Effector memory CD4-positive, alpha-beta T cell (primary cell): ENCODE measurements around the gene ACTL7B.

Experiments used
- DNase-seq, 3 donors: peaks; one replicate each; pipeline ENCODE4 v3.0.0-alpha.2; 2020
- H3K27ac ChIP-seq: 2 replicates; pipeline ENCODE4 v1.7.0; 2013; ENCODE audit warnings: mild to moderate bottlenecking, low read length, moderate library complexity; ENCODE audit not compliant: insufficient read depth, poor library complexity, severe bottlenecking
- H3K27me3 ChIP-seq: replicated peaks from 2 replicates; pipeline ENCODE4 v1.7.0; 2013; ENCODE audit warnings: mild to moderate bottlenecking, low read length; ENCODE audit not compliant: insufficient read depth, control insufficient read depth, poor library complexity, severe bottlenecking
- H3K36me3 ChIP-seq: 2 replicates; pipeline ENCODE4 v1.7.0; 2013; ENCODE audit warnings: mild to moderate bottlenecking, low read length, moderate library complexity; ENCODE audit not compliant: control insufficient read depth, insufficient read depth
- H3K4me1 ChIP-seq: 2 replicates; pipeline ENCODE4 v1.7.0; 2013; ENCODE audit warnings: low read length, mild to moderate bottlenecking; ENCODE audit not compliant: control insufficient read depth, insufficient read depth, poor library complexity, severe bottlenecking
- H3K4me3 ChIP-seq: 2 replicates; pipeline ENCODE4 v1.7.0; 2013; ENCODE audit warnings: low read length, low read depth, mild to moderate bottlenecking; ENCODE audit not compliant: insufficient read depth, poor library complexity, severe bottlenecking
- H3K9me3 ChIP-seq: 2 replicates; pipeline ENCODE4 v1.7.0; 2013; ENCODE audit warnings: mild to moderate bottlenecking, low read length, moderate library complexity; ENCODE audit not compliant: control insufficient read depth

ACTL7B gene

GRCh38 chr9:108835831-108836230 is 20.0 kb downstream of the ACTL7B start:
- no peaks in the 10 kb centered on the region for H3K27me3 ChIP-seq
- H3K4me1 ChIP-seq: no peaks in the 10 kb centered on the region
- no peak for DNase-seq
- no peak overlapping the region for H3K4me3 ChIP-seq
- H3K27ac ChIP-seq: no peak overlapping the region
- H3K9me3 ChIP-seq: no peaks in the 10 kb centered on the region
- no peaks in the 10 kb centered on the region for H3K36me3 ChIP-seq

DNA sequence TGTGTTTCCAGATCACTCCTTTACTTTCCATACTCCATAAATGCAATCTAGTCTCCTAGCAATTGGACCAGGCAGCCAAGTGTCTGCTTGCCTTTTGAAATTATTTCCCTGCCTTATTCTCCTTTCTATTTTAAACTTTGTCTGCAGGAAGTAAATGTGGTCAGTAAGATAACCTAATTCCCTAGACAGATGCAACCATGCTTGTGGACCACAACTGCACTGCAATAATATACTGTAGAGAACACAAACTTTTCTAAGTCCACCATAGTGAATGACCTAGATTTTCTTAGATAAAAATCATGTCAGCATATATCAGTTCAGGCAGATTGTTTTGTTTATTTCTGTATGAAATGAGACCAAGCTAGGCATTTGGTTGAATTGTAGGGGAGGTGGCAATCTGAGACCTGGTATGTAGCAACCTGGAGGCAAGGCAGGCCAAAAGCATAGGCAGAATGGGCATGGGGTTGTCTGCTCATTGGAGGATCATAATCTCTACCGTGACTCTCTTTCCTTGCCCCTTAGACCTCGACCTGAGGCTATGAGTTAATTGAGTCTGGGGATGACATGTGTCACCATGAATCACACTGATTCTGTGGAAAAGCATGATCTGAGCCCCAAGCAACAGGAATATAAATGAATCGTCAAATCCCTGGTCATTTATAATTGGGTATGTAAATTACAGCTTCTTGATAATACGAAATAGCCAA is 20.7 kb downstream of the ACTL7B start:
- H3K27me3 ChIP-seq: no peaks in the 10 kb centered on the region
- no peaks in the 10 kb centered on the region for H3K36me3 ChIP-seq
- no peak overlapping the region for H3K27ac ChIP-seq
- no peaks in the 10 kb centered on the region for H3K4me1 ChIP-seq
- no peak overlapping the region for H3K4me3 ChIP-seq
- DNase-seq: no peak
- no peaks in the 10 kb centered on the region for H3K9me3 ChIP-seq

DNA sequence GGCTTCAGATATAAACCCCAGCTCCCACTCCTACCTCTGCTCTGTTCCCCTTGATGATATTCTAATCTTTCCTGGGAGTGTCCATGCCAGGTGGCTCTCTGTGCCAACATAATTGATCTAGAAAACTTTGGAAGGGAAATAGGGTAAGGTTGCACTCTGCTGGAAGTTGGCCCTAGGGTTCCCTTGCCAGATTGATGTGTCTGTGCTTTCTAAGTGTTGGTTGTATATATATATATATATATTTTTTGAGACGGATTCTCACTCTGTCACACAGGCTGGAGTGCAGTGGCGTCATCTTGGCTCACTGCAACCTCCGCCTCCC is 23.6 kb downstream of the ACTL7B start:
- no peak for DNase-seq
- no peak overlapping the region for H3K4me3 ChIP-seq
- H3K36me3 ChIP-seq: no peaks in the 10 kb centered on the region
- H3K9me3 ChIP-seq: no peaks in the 10 kb centered on the region
- no peak overlapping the region for H3K27ac ChIP-seq
- no peaks in the 10 kb centered on the region for H3K4me1 ChIP-seq
- H3K27me3 ChIP-seq: no peaks in the 10 kb centered on the region

DNA sequence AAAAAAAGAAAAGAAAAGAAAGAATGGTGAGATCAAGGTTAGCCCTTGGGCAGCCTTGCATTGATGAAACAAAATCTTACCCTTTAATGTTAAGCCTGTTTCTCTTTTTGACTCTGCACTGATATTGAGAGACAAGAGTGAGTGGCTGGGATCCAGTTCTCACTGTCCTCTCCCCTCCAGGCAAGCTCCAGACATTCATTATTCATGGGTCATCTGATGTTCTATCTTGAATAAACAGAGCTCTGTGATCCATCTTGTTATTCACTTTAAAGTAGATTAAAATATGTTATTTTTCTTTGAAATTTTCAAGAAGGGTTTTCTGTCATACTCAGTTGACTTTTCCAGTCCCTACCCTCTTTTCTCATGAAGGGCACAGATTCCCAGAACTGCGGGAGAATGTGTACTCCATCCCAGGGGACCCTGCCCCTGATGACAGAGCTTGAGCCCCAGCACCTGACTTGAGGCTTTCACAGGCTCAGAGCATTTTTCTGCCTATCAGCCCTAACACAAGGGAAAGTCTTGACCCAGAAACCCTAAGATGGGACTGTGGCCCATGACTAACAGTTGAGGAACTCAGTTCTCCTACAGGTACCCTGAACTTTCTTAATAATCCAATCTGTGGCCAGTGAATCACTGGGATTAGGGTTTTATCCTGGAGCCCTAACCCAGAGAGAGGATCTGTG is 24.1 kb downstream of the ACTL7B start:
- no peak overlapping the region for H3K4me3 ChIP-seq
- H3K4me1 ChIP-seq: no peaks in the 10 kb centered on the region
- no peaks in the 10 kb centered on the region for H3K36me3 ChIP-seq
- no peak overlapping the region for H3K27ac ChIP-seq
- no peaks in the 10 kb centered on the region for H3K27me3 ChIP-seq
- no peak for DNase-seq
- H3K9me3 ChIP-seq: no peaks in the 10 kb centered on the region

DNA sequence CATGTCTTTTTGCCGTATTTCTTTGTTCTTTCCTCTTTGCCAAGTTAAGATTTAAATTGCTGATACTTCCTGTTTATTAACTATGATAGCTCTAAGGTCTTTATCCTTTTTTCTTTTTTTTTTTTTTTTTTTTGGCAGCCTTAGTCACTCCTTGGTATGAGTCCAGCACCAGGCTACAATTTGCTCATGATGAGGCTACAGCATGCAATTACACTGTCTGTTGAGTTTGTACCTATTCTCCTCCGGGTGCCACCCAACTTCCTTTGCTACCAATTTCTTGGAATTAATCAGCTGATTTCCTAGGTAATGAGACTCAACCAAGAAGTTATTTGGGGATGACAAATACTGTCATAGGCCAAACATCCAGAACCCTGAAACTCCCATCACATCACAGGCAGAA is 25.5 kb downstream of the ACTL7B start:
- Histone ChIP-seq H3K4me3 (no peak overlapping the region), H3K9me3 (no peaks in the 10 kb centered on the region), H3K27me3 (no peaks in the 10 kb centered on the region), H3K27ac (no peak overlapping the region), H3K4me1 (no peaks in the 10 kb centered on the region), H3K36me3 (no peaks in the 10 kb centered on the region)
- DNase-seq: no peak

DNA sequence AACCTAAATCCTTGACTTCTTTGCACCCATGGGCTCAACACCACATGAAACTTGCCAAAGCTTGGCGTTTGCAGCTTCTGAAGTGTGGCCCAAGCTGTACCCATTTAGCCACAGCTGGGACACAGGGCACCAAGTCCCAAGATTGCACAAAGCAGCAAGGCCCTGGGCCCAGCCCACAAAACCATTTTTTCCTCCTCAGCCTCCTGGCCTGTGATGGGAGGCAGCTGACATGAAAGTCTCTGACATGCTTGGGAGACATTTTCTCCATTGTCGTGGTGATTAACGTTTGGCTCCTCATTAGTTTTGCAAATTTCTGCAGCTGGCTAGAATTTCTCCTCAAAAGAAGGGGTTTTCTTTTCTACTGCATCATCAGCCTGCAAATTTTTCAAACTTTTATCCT is 32.0 kb downstream of the ACTL7B start:
- Histone ChIP-seq H3K4me3 (no peak overlapping the region), H3K9me3 (no peaks in the 10 kb centered on the region), H3K36me3 (no peaks in the 10 kb centered on the region), H3K27me3 (peaks cover 4% of the 10 kb centered on the region), H3K4me1 (no peaks in the 10 kb centered on the region), H3K27ac (no peak overlapping the region)
- no peak for DNase-seq

- Histone ChIP-seq H3K9me3 (no peaks in the 10 kb centered on the region), H3K27me3 (peaks cover 4% of the 10 kb centered on the region), H3K27ac (no peak overlapping the region), H3K4me1 (no peaks in the 10 kb centered on the region), H3K36me3 (no peaks in the 10 kb centered on the region), H3K4me3 (no peak overlapping the region)
- DNase-seq: no peak
These were observed 39.7 kb downstream of the ACTL7B start for GRCh38 chr9:108816037-108816436.

- DNase-seq: no peak
- Histone ChIP-seq H3K9me3 (no peaks in the 10 kb centered on the region), H3K4me1 (no peaks in the 10 kb centered on the region), H3K4me3 (no peak overlapping the region), H3K36me3 (no peaks in the 10 kb centered on the region), H3K27me3 (peaks cover under 1% of the 10 kb centered on the region), H3K27ac (no peak overlapping the region)
These were observed 40.6 kb downstream of the ACTL7B start for GRCh38 chr9:108815156-108815555.

DNA sequence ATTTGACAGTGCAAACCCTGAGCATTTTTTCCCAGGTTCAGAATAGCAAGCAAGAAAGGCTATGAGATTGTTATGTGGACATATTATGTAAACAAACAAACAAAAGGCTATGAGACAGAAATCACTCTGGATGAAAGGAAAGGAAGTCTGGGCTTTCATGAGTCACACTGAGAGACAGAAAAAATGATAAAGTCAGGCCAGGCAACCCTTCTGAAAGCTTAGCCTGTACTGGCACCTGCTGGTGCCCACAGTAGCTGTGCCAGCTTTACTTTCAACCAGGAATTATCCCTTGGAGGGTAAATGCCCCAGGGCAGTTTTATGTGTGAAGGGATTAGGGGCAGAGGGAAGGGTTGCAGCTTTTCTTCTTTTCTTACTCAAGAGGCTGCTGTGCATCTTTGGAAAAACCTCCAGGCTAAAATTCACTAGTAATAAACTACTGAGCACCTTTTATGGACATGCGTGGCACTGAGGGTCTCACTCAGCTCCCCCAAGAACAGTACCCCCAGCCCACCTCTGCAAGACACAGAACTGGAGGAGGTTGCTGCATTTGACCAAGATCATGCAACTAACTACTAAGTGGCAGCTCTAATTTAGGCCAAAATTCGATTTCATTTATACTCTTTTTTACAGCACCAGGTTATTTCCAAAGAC is 41.7 kb downstream of the ACTL7B start:
- no peaks in the 10 kb centered on the region for H3K9me3 ChIP-seq
- no peak overlapping the region for H3K27ac ChIP-seq
- no peak overlapping the region for H3K4me3 ChIP-seq
- DNase-seq: no peak
- H3K27me3 ChIP-seq: no peaks in the 10 kb centered on the region
- H3K36me3 ChIP-seq: no peaks in the 10 kb centered on the region
- H3K4me1 ChIP-seq: no peaks in the 10 kb centered on the region

DNA sequence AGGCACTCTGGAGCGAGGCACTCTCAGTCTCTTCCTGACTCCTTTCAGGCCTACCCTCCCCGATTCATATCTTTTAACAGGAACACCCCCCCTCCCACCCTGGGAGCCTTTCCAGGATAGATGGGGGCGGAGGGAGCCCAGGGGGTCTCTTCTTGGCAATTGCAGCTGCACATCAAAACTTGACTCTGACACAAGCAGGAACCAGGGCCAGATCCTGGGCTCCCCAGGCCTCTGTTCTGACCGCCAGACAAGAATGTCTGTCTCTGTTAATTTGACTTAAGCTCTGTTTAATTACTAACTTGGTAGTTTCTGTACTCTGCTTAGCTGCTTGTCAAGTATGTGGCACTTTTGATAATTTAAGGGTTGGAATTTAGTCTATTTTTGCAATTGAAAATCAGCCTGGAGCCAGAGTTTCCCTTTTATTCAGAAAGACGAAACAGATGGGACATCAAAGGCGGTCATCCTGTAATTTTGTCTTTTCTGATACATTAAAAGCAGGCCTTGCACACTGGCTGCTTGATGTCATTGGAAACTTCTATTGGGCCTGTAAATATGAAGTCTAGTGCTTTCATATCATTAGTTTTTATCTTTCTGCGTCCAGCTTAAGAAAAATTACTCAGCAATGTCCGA is 43.3 kb downstream of the ACTL7B start:
- H3K4me1 ChIP-seq: no peaks in the 10 kb centered on the region
- H3K4me3 ChIP-seq: no peak overlapping the region
- no peaks in the 10 kb centered on the region for H3K36me3 ChIP-seq
- H3K27ac ChIP-seq: no peak overlapping the region
- no peak for DNase-seq
- no peaks in the 10 kb centered on the region for H3K9me3 ChIP-seq
- no peaks in the 10 kb centered on the region for H3K27me3 ChIP-seq
